ENCODE data around the gene GPR156.
"Not testable (repeated sequence)": the region's sequence is repeated elsewhere in the genome, so short reads cannot be mapped to it uniquely, and the experiment has no call there.

DNA sequence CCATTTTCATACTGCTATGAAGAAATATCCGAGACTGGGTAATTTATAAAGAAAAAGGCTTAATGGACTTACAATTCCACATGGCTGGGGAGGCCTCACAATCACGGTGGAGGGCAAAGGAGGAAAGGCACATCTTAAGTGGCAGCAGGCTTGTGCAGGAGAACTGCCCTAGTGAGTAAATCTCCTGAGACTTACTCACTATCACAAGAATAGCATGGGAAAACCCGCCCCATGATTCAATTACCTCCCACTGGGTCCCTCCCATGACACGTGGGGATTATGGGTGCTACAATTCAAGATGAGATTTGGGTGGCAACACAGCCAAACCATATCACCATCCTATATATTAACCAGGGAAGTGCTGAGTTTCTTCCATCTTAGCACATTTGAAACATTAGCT is 38.7 kb upstream of the GPR156 start:
- TF ChIP-seq, protein P1, sequence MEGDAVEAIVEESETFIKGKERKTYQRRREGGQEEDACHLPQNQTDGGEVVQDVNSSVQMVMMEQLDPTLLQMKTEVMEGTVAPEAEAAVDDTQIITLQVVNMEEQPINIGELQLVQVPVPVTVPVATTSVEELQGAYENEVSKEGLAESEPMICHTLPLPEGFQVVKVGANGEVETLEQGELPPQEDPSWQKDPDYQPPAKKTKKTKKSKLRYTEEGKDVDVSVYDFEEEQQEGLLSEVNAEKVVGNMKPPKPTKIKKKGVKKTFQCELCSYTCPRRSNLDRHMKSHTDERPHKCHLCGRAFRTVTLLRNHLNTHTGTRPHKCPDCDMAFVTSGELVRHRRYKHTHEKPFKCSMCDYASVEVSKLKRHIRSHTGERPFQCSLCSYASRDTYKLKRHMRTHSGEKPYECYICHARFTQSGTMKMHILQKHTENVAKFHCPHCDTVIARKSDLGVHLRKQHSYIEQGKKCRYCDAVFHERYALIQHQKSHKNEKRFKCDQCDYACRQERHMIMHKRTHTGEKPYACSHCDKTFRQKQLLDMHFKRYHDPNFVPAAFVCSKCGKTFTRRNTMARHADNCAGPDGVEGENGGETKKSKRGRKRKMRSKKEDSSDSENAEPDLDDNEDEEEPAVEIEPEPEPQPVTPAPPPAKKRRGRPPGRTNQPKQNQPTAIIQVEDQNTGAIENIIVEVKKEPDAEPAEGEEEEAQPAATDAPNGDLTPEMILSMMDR (IDR thresholded peaks at IDR 0.05) = not testable (repeated sequence)
- not testable (repeated sequence) for TF ChIP-seq POLR2A (IDR thresholded peaks at IDR 0.05)

Measured in breast epithelium (tissue), 3 donors.